ENCODE measurements around the gene TCF3.

TCF3 gene

GRCh38 chr19:1624458-1624857 lies 28.0 kb downstream of the TCF3 start:
- Histone ChIP-seq H3K9ac (ENCODE audit: insufficient read length, low read depth) (peak overlapping the region; percentile 32), H3K9me3 (ENCODE audit: insufficient read depth, low read length) (no peaks in the 10 kb centered on the region), H3K27me3 (ENCODE audit: insufficient read depth, insufficient read length) (no peaks in the 10 kb centered on the region), H3K36me3 (ENCODE audit: insufficient read depth, insufficient read length, low read length) (peaks cover 79% of the 10 kb centered on the region), H3K4me3 (ENCODE audit: insufficient read length, low read depth) (no peak overlapping the region), H3K4me1 (ENCODE audit: insufficient read depth, insufficient read length) (peaks cover 37% of the 10 kb centered on the region)
- TF ChIP-seq YY1 (IDR thresholded peaks at IDR 0.05; ENCODE audit: insufficient read depth, insufficient read length) (peak; percentile 68), ZNF274 (IDR thresholded peaks at IDR 0.05; ENCODE audit: low read depth, low read length) (no peak), SUZ12 (IDR thresholded peaks at IDR 0.05; ENCODE audit: extremely low read depth, insufficient read depth, insufficient read length) (no peak)
- peak; percentile 59 for DNase-seq (ENCODE audit: low read depth, low spot score)

- Histone ChIP-seq H3K27me3 (ENCODE audit: insufficient read depth, insufficient read length) (no peaks in the 10 kb centered on the region), H3K9me3 (ENCODE audit: insufficient read depth, low read length) (peaks cover 2% of the 10 kb centered on the region; the same call in 1 of the 2 replicates), H3K9ac (ENCODE audit: insufficient read length, low read depth) (peak overlapping the region; percentile 67), H3K4me1 (ENCODE audit: insufficient read depth, insufficient read length) (peaks cover 46% of the 10 kb centered on the region), H3K4me3 (ENCODE audit: insufficient read length, low read depth) (no peak overlapping the region), H3K36me3 (ENCODE audit: insufficient read depth, insufficient read length, low read length) (peaks cover 92% of the 10 kb centered on the region)
- no peak for DNase-seq (ENCODE audit: low read depth, low spot score)
- no peak for TF ChIP-seq SUZ12 (IDR thresholded peaks at IDR 0.05; ENCODE audit: extremely low read depth, insufficient read depth, insufficient read length)
- no peak for TF ChIP-seq YY1 (IDR thresholded peaks at IDR 0.05; ENCODE audit: insufficient read depth, insufficient read length)
- TF ChIP-seq ZNF274 (IDR thresholded peaks at IDR 0.05; ENCODE audit: low read depth, low read length) = no peak
Observed at GRCh38 chr19:1622541-1622940, 29.9 kb downstream of the TCF3 start.

DNA sequence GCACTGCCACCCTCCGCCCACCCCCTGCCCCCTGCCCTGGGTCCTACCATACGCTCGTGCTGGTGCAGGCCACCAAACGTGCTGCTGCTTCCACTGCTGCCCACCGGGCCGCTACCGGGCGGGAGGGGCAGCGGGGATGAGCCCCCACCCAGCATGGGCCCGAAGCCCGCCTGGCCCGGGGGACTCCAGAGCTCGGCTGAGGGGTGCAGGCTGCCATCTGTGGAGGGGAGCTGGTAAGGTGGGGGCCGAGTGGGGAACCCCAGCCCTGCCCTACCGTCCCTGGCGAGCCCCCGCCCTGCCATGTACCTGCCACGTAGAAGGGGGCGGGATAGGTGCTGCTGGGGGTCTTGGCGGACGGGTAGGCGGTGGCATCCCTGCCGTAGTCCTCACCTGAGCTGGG lies 30.4 kb downstream of the TCF3 start:
- DNase-seq (ENCODE audit: low read depth, low spot score) = no peak
- H3K9ac ChIP-seq (ENCODE audit: insufficient read length, low read depth) = no peak overlapping the region
- no peak for TF ChIP-seq SUZ12 (IDR thresholded peaks at IDR 0.05; ENCODE audit: extremely low read depth, insufficient read depth, insufficient read length)
- TF ChIP-seq ZNF274 (IDR thresholded peaks at IDR 0.05; ENCODE audit: low read depth, low read length) = no peak
- TF ChIP-seq YY1 (IDR thresholded peaks at IDR 0.05; ENCODE audit: insufficient read depth, insufficient read length) = no peak
- H3K9me3 ChIP-seq (ENCODE audit: insufficient read depth, low read length) = peaks cover 7% of the 10 kb centered on the region; the same call in 1 of the 2 replicates
- H3K27me3 ChIP-seq (ENCODE audit: insufficient read depth, insufficient read length) = no peaks in the 10 kb centered on the region
- no peak overlapping the region for H3K4me3 ChIP-seq (ENCODE audit: insufficient read length, low read depth)
- peaks cover 42% of the 10 kb centered on the region for H3K4me1 ChIP-seq (ENCODE audit: insufficient read depth, insufficient read length)
- peaks cover 92% of the 10 kb centered on the region for H3K36me3 ChIP-seq (ENCODE audit: insufficient read depth, insufficient read length, low read length)

- Histone ChIP-seq H3K9ac (ENCODE audit: insufficient read length, low read depth) (peak overlapping the region; percentile 66), H3K9me3 (ENCODE audit: insufficient read depth, low read length) (peaks cover 9% of the 10 kb centered on the region; the same call in 1 of the 2 replicates), H3K4me3 (ENCODE audit: insufficient read length, low read depth) (no peak overlapping the region), H3K27me3 (ENCODE audit: insufficient read depth, insufficient read length) (no peaks in the 10 kb centered on the region), H3K4me1 (ENCODE audit: insufficient read depth, insufficient read length) (peaks cover 39% of the 10 kb centered on the region), H3K36me3 (ENCODE audit: insufficient read depth, insufficient read length, low read length) (peaks cover 93% of the 10 kb centered on the region)
- DNase-seq (ENCODE audit: low read depth, low spot score) = no peak
- TF ChIP-seq ZNF274 (IDR thresholded peaks at IDR 0.05; ENCODE audit: low read depth, low read length) (no peak), YY1 (IDR thresholded peaks at IDR 0.05; ENCODE audit: insufficient read depth, insufficient read length) (no peak), SUZ12 (IDR thresholded peaks at IDR 0.05; ENCODE audit: extremely low read depth, insufficient read depth, insufficient read length) (no peak)
Observed at GRCh38 chr19:1621574-1621973, 30.8 kb downstream of the TCF3 start.

DNA sequence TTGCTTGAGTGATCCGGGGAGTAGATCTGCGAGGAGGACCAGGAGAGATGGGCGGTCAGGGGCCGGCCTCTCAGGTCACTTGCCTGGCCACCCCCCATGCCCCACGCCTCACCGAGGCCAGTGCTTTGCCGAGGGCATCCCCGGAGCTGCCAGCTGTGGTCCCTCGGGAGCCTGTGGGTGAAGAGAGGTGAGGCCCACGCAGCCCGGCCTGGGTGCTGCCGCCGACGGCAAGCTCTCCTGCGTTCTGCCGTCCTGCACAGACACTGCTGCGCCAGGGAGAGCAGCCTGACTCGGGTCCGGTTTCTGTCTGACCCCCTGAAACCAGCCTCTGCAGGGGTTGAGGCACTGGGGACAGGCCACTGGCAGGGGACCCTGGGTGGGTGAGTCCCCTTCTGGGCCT lies 31.4 kb downstream of the TCF3 start:
- Histone ChIP-seq H3K4me1 (ENCODE audit: insufficient read depth, insufficient read length) (peaks cover 37% of the 10 kb centered on the region), H3K27me3 (ENCODE audit: insufficient read depth, insufficient read length) (no peaks in the 10 kb centered on the region), H3K9ac (ENCODE audit: insufficient read length, low read depth) (peak overlapping the region; percentile 66), H3K36me3 (ENCODE audit: insufficient read depth, insufficient read length, low read length) (peaks cover 93% of the 10 kb centered on the region), H3K9me3 (ENCODE audit: insufficient read depth, low read length) (peaks cover 14% of the 10 kb centered on the region; the same call in 1 of the 2 replicates), H3K4me3 (ENCODE audit: insufficient read length, low read depth) (no peak overlapping the region)
- TF ChIP-seq ZNF274 (IDR thresholded peaks at IDR 0.05; ENCODE audit: low read depth, low read length) = no peak
- TF ChIP-seq SUZ12 (IDR thresholded peaks at IDR 0.05; ENCODE audit: extremely low read depth, insufficient read depth, insufficient read length) = no peak
- no peak for TF ChIP-seq YY1 (IDR thresholded peaks at IDR 0.05; ENCODE audit: insufficient read depth, insufficient read length)
- no peak for DNase-seq (ENCODE audit: low read depth, low spot score)

GRCh38 chr19:1620502-1620901 lies 31.9 kb downstream of the TCF3 start:
- DNase-seq (ENCODE audit: low read depth, low spot score) = no peak
- Histone ChIP-seq H3K9me3 (ENCODE audit: insufficient read depth, low read length) (peaks cover 18% of the 10 kb centered on the region; the same call in 1 of the 2 replicates), H3K4me1 (ENCODE audit: insufficient read depth, insufficient read length) (peaks cover 37% of the 10 kb centered on the region), H3K9ac (ENCODE audit: insufficient read length, low read depth) (no peak overlapping the region), H3K4me3 (ENCODE audit: insufficient read length, low read depth) (no peak overlapping the region), H3K36me3 (ENCODE audit: insufficient read depth, insufficient read length, low read length) (peaks cover 93% of the 10 kb centered on the region), H3K27me3 (ENCODE audit: insufficient read depth, insufficient read length) (no peaks in the 10 kb centered on the region)
- TF ChIP-seq ZNF274 (IDR thresholded peaks at IDR 0.05; ENCODE audit: low read depth, low read length) (no peak), YY1 (IDR thresholded peaks at IDR 0.05; ENCODE audit: insufficient read depth, insufficient read length) (no peak), SUZ12 (IDR thresholded peaks at IDR 0.05; ENCODE audit: extremely low read depth, insufficient read depth, insufficient read length) (no peak)

DNA sequence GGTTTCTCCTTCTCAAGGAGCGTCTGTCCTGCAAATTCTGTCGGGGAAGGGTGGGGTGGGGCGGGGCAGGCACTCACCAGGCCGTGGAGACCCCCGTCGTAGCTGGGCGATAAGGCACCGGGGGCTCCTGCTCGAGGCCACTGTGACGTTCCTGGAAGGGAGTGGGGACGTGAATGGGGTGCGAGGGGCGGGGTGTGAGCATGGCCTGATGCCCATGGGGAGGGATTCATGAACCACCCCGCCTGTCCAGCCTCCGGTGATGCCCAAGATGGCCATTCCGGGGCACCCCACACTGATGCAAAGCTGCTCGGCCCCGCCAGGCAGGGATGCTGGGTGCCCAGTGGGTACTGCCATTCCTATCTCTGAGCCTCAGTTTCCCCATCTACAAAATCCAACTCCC lies 32.7 kb downstream of the TCF3 start:
- TF ChIP-seq ZNF274 (IDR thresholded peaks at IDR 0.05; ENCODE audit: low read depth, low read length) (no peak), YY1 (IDR thresholded peaks at IDR 0.05; ENCODE audit: insufficient read depth, insufficient read length) (no peak), SUZ12 (IDR thresholded peaks at IDR 0.05; ENCODE audit: extremely low read depth, insufficient read depth, insufficient read length) (no peak)
- H3K9ac ChIP-seq (ENCODE audit: insufficient read length, low read depth) = no peak overlapping the region

More for the DNA sequence above, 32.7 kb downstream of the TCF3 start:
- no peak for DNase-seq (ENCODE audit: low read depth, low spot score)
- peaks cover 18% of the 10 kb centered on the region; the same call in 1 of the 2 replicates for H3K9me3 ChIP-seq (ENCODE audit: insufficient read depth, low read length)
- peaks cover 93% of the 10 kb centered on the region for H3K36me3 ChIP-seq (ENCODE audit: insufficient read depth, insufficient read length, low read length)
- no peak overlapping the region for H3K4me3 ChIP-seq (ENCODE audit: insufficient read length, low read depth)
- no peaks in the 10 kb centered on the region for H3K27me3 ChIP-seq (ENCODE audit: insufficient read depth, insufficient read length)
- H3K4me1 ChIP-seq (ENCODE audit: insufficient read depth, insufficient read length) = peaks cover 38% of the 10 kb centered on the region
